A673 (cell line): ENCODE data around the gene RRAGD.

Experiments
- CTCF ChIP-seq: fragments of 300-800, 200-600 bp; sonication (generic); conservative IDR thresholded peaks from 2 replicates; pipeline ENCODE4 v1.5.1; 2017; ENCODE audit warnings: low read depth, mild to moderate bottlenecking, antibody characterized with exemption, low read length, moderate library complexity, mixed read lengths
- EZH2 ChIP-seq: fragments of 200-600 bp; sonication (generic); IDR thresholded peaks from 2 replicates; pipeline ENCODE4 v1.6.1; 2017; ENCODE audit warnings: borderline replicate concordance, low read depth, mild to moderate bottlenecking, mixed read lengths, antibody characterized with exemption, low read length; ENCODE audit not compliant: poor library complexity, severe bottlenecking

- TF ChIP-seq CTCF: no peak
- TF ChIP-seq EZH2: no peak
These were observed 59.6 kb downstream of the RRAGD start, which contains the start of gene UBE2J1 for GRCh38 chr6:89352278-89353117.
